ENCODE data around the gene ORM1. TPM values are rescaled to one million over a fixed set of nuclear protein-coding genes. Genes with fewer than 3 reads are reported as not detected.
"Not testable (repeated sequence)": the region's sequence is repeated elsewhere in the genome, so short reads cannot be mapped to it uniquely, and the experiment has no call there.

ORM1 gene
- total RNA-seq, 4 donors from 2014 or later, result 1.6 TPM; not detected in 3

DNA sequence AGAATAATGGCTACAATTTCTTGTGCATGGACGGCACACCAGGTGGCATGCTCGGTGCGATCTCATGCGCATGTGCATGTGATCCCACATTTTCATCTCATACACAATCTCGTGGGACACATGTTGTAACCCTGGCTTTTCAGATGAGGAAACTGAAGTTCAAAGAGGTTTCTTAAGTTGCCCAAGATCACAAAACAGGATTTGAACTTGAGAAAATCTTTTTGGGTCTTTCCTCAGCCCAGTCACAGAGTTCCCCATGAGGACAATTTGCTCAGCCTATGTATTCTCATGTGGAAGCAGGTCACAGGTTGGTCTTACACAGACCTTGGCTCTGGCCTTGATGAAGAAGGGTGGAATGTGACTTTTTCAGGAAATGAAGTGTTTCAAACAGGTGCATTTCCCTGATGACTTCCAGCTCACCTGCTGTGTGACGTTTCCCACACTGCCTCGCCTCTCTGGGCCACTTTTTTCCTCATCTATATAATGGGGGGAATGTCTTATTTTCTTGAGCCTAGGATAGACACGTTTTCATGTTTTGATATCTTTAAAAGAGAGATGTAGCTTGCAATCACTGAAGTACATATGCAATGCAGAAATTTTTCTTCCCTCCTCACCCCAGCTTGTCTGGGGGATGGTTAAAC is 7.1 kb upstream of the ORM1 start:
- Histone ChIP-seq H3K27me3 (peaks cover 13% of the 10 kb centered on the region), H3K36me3 (no peaks in the 10 kb centered on the region), H3K27ac (no peak overlapping the region), H3K4me1 (no peaks in the 10 kb centered on the region), H3K9me3 (peaks cover 0 to 7% (median 0%) of the 10 kb centered on the region in 3 donors), H3K4me3 (no peak overlapping the region)
- no peak for ATAC-seq
- no peak for TF ChIP-seq EP300 (IDR thresholded peaks at IDR 0.05)
- TF ChIP-seq POLR2A (IDR thresholded peaks at IDR 0.05), result no peak
- TF ChIP-seq POLR2AphosphoS5 (IDR thresholded peaks at IDR 0.05), result no peak
- 89 to 96% methylated on average over 4 to 8 of the region's 8 CpGs for WGBS, 2 donors (ENCODE audit: low coverage in 1 of 2)

DNA sequence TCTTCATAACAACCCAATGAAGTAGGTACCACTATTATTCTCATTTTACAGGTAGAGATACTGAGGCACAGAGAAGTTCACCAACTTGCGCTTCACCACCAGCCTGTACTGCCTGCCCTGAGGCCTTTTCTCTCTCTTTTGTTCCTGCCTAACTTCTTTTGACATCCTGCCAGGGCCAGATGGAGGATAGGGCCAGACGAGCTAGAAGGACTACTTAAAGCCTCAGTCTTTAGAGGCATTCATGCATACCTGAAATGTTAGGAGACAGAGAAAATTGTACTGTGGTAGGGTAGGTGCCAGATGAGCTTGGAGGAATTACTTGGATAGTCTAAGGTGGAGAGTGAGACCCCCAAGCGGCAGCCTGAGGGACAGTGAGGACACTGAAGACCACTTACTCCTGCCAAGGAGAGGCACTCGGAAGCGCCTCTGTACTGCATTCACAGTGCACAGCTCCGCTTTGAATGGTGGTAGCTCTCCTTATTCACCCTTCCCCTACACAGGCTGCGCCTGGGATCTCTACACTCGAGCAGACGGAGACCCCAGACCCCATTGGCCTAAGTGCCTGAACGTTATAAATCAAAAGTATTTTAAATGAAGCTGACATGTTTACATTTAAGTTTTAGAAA is 6.2 kb upstream of the ORM1 start:
- Histone ChIP-seq H3K36me3 (no peaks in the 10 kb centered on the region), H3K4me1 (no peaks in the 10 kb centered on the region), H3K27me3 (peaks cover 21% of the 10 kb centered on the region), H3K27ac (no peak overlapping the region), H3K4me3 (no peak overlapping the region), H3K9me3 (peaks cover 0 to 7% (median 0%) of the 10 kb centered on the region in 3 donors)
- no peak for TF ChIP-seq EP300 (IDR thresholded peaks at IDR 0.05)
- TF ChIP-seq POLR2AphosphoS5 (IDR thresholded peaks at IDR 0.05), result no peak
- TF ChIP-seq, protein P1, sequence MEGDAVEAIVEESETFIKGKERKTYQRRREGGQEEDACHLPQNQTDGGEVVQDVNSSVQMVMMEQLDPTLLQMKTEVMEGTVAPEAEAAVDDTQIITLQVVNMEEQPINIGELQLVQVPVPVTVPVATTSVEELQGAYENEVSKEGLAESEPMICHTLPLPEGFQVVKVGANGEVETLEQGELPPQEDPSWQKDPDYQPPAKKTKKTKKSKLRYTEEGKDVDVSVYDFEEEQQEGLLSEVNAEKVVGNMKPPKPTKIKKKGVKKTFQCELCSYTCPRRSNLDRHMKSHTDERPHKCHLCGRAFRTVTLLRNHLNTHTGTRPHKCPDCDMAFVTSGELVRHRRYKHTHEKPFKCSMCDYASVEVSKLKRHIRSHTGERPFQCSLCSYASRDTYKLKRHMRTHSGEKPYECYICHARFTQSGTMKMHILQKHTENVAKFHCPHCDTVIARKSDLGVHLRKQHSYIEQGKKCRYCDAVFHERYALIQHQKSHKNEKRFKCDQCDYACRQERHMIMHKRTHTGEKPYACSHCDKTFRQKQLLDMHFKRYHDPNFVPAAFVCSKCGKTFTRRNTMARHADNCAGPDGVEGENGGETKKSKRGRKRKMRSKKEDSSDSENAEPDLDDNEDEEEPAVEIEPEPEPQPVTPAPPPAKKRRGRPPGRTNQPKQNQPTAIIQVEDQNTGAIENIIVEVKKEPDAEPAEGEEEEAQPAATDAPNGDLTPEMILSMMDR (IDR thresholded peaks at IDR 0.05), result no peak
- TF ChIP-seq POLR2A (IDR thresholded peaks at IDR 0.05), result no peak
- ATAC-seq, result no peak
- 67 to 79% methylated on average over 6 to 10 of the region's 10 CpGs for WGBS, 2 donors (ENCODE audit: low coverage in 1 of 2)

DNA sequence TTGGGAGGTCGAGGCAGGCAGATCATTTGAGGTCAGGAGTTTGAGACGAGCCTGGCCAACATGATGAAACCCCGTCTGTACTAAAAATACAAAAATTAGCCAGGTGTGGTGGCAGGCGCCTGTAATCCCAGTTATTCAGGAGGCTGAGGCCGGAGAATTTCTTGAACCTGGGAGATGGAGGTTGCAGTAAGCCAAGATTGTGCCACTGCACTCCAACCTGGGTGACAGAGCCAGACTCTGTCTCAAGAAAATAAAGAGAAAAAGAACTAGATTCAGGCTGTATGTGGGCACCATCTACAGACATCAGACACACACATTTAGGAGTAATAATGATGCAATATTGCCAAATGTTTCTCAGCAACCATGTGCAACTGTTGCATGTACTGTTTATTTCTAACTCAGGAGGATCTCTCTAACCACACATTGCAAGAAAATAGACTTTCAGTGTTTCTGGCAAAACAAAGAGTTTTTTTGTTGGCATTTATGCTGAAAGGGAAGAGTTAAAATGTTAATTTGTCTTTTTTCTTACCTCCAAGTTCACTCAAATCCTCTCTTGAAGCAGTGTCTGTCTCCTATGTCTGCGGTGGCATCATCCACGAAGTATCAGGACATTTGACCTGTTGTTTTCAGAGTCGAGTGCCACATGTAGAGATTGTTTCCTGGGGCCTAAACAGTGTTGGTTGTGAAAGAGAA is 5.1 kb upstream of the ORM1 start:
- TF ChIP-seq POLR2AphosphoS5 (IDR thresholded peaks at IDR 0.05) (no peak), POLR2A (IDR thresholded peaks at IDR 0.05) (no peak), EP300 (IDR thresholded peaks at IDR 0.05) (no peak)
- TF ChIP-seq, protein P1 (IDR thresholded peaks at IDR 0.05), result no peak
- Histone ChIP-seq H3K9me3 (peaks cover 0 to 7% (median 0%) of the 10 kb centered on the region in 3 donors), H3K27ac (no peak overlapping the region), H3K4me1 (no peaks in the 10 kb centered on the region), H3K27me3 (peaks cover 21% of the 10 kb centered on the region), H3K4me3 (no peak overlapping the region), H3K36me3 (no peaks in the 10 kb centered on the region)
- ATAC-seq, result no peak
- 76 to 94% methylated on average over 4 to 7 of the region's 8 CpGs for WGBS, 2 donors (ENCODE audit: low coverage in 1 of 2)

DNA sequence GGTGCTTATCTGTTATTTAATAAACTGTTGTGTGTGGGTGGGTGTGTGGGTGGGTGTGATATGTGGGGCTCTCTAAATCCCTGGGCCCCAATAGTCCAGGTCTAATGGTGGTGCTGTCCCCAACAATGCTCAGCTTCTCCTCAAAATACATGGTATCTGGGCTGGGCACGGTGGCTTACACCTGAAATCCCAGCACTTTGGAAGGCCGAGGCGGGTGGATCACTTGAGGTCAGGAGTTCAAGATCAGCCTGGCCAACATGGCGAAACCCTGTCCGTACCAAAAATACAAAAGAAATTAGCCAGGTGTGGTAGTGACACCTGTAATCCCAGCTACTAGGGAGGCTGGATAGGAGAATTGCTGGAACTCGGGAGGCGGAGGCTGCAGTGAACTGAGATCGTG is 4.5 kb upstream of the ORM1 start:
- 95 to 100% methylated on average over 1 to 3 of the region's 8 CpGs for WGBS, 2 donors (ENCODE audit: low coverage in 1 of 2)
- no peaks in the 10 kb centered on the region for H3K36me3 ChIP-seq
- no peak overlapping the region for H3K4me3 ChIP-seq
- H3K9me3 ChIP-seq, result peaks cover 0 to 7% (median 0%) of the 10 kb centered on the region in 3 donors
- TF ChIP-seq POLR2A (IDR thresholded peaks at IDR 0.05) (no peak), POLR2AphosphoS5 (IDR thresholded peaks at IDR 0.05) (no peak)
- no peaks in the 10 kb centered on the region for H3K4me1 ChIP-seq
- peaks cover 21% of the 10 kb centered on the region for H3K27me3 ChIP-seq
- ATAC-seq, result no peak
- no peak overlapping the region for H3K27ac ChIP-seq

DNA sequence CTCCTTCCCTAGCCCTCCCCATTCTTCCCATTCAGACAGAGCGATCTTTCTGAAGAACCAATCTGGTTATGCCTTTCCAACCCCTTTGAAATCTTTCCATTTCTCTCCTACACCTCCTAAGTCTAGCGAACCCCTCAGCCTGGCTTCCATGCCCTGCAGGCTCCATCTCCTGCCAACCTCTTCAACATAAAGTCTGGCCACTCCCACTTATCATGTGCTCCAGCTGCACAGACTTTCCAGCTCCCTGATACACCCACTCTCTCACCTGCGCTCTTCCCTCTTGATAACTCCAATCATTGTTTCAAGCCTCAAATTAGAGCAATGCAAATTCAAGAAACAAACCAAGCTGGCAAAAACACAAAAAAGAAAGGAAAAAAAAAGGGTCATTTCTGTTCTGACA is 3.8 kb upstream of the ORM1 start:
- H3K27me3 ChIP-seq, result peaks cover 21% of the 10 kb centered on the region
- TF ChIP-seq POLR2A (IDR thresholded peaks at IDR 0.05) (no peak), POLR2AphosphoS5 (IDR thresholded peaks at IDR 0.05) (no peak), EP300 (IDR thresholded peaks at IDR 0.05) (no peak)
- TF ChIP-seq, protein P1 (IDR thresholded peaks at IDR 0.05), result no peak
- H3K27ac ChIP-seq, result no peak overlapping the region
- no peak overlapping the region for H3K4me3 ChIP-seq
- H3K9me3 ChIP-seq, result peaks cover 0 to 7% (median 0%) of the 10 kb centered on the region in 3 donors
- ATAC-seq, result no peak
- H3K4me1 ChIP-seq, result no peaks in the 10 kb centered on the region
- WGBS, 2 donors (ENCODE audit: low coverage in 1 of 2), result 72 to 85% methylated on average over 3 of the region's 3 CpGs
- no peaks in the 10 kb centered on the region for H3K36me3 ChIP-seq

DNA sequence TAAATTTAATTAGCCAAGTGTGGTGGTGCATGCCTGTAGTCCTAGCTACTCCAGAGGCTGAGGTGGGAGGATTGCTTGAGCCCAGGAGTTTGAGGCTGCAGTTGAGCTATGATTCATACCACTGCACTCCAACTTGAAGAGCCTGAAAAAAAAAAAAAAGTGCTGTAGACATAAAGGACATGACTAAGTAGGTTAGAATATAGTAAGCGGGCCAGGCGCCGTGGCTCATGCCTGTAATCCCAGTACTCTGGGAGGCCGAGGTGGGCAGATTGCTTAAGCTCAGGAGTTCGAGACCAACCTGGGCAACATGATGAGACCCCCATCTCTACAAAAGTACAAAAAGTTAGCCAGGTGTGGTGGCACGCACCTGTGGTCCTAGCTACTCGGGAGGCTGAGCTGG is 2.2 kb upstream of the ORM1 start:
- H3K4me1 ChIP-seq, H3K36me3 ChIP-seq, H3K4me3 ChIP-seq, H3K27ac ChIP-seq, H3K9me3 ChIP-seq, ATAC-seq: not testable (repeated sequence)
- peaks cover 21% of the 10 kb centered on the region for H3K27me3 ChIP-seq
- 83 to 84% methylated on average over 2 to 7 of the region's 7 CpGs for WGBS, 2 donors (ENCODE audit: low coverage in 1 of 2)
